GM12801 (cell line): Measurements from ENCODE around the gene SHOX.

Experiments used
- TF ChIP-seq, protein P1 (sequence below): IDR thresholded peaks from one replicate; pipeline ENCODE4 v1.5.1; 2011; ENCODE audit warnings: control low read depth; ENCODE audit not compliant: insufficient read length; ENCODE audit errors: extremely low read depth

Gene SHOX

DNA sequence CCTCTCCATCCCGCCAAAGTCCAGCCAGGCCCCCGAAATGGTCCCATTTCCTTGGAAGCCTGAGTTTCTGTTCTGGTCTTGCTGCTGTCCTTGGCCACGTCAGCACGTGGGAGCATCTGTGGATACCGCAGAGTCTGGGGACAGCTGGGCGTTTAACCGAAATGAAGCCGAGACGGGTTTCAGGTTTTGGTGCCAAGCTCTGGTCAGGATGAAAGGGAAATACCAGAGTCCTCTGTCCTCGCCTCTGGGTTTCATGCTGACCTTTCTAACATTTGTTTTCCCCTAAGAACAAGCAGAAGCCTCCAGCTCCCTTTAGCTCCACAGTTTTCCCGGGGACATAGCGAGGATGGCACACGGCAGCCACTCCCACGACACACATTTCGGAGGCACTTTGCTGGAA lies 19.7 kb downstream of the SHOX start:
- TF ChIP-seq, protein P1, sequence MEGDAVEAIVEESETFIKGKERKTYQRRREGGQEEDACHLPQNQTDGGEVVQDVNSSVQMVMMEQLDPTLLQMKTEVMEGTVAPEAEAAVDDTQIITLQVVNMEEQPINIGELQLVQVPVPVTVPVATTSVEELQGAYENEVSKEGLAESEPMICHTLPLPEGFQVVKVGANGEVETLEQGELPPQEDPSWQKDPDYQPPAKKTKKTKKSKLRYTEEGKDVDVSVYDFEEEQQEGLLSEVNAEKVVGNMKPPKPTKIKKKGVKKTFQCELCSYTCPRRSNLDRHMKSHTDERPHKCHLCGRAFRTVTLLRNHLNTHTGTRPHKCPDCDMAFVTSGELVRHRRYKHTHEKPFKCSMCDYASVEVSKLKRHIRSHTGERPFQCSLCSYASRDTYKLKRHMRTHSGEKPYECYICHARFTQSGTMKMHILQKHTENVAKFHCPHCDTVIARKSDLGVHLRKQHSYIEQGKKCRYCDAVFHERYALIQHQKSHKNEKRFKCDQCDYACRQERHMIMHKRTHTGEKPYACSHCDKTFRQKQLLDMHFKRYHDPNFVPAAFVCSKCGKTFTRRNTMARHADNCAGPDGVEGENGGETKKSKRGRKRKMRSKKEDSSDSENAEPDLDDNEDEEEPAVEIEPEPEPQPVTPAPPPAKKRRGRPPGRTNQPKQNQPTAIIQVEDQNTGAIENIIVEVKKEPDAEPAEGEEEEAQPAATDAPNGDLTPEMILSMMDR = no peak

DNA sequence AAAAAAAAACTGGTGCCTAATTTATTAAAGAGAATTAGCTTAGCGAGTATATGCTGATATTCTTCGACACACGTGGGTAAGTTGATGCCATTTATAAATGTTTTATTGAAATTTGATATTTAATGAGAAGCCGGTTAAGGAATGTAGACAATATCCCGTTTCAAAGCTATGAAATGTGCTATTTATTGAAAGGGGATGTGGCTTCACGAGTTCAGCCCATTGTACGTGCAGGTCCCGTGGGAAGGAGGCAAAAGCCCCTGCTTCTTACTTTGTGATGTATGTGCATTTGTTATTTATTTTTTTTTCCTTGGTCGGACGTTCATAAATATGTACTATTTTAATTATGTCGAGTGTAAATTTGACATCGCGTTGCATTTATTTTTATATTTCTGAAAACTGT lies 20.2 kb downstream of the SHOX start:
- TF ChIP-seq, protein P1 = no peak

DNA sequence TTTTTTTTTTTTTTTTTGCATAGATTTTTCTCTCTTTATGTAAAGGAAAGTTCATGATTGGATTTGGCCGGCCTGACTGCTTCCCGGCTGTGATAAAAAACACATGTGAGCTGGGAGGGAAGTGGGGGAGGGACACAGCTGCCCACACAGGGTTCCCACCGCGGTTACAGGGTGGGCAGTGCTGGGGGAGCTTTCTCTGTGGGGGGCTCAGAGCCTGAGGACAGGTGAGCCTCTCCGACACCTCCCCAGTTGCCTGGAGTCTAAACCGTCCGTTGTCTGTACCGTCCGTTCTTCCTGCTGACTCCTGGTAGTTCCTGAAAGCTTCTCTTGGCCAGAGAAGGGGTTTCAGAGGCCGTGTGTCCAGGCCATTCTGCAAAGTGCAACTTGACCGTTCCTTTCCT lies 21.8 kb downstream of the SHOX start:
- TF ChIP-seq, protein P1 = no peak

DNA sequence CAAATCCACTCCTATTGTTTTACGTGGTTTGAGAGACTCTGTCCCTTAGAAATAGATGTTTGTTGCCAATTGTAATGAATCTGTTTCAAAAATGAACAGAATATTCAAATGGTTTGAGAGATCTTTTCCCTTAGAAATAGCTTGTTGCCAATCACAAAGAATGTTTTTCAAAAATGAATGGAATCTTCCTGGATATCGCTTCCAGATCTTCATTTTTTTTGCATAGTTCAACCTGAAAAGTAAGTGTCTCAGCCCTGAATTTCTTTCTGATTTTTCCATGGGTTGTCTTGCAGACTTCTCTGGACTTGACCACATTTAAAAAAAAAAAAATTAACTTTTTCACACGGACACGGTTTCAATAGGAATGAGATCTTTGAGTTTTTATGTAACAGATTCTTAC lies 22.7 kb downstream of the SHOX start:
- TF ChIP-seq, protein P1 = no peak

DNA sequence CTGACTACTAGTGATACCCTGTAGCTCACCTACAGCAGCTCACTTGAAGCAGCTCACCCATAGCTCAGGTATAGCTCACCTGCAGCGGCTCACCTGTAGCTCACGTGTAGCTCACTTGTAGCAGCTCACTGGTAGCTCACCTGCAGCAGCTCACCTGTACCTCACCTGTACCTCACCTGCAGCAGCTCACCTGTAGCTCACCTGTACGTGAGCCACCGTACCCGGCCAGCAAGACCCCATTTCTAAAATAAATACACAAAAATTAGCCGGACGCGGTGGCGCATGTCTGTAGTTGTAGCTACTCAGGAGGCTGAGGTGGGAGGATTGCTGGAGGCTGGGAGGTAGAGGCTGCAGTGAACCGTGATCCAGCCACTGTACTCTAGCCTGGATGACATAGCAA lies 30.6 kb downstream of the SHOX start:
- TF ChIP-seq, protein P1 = no peak

DNA sequence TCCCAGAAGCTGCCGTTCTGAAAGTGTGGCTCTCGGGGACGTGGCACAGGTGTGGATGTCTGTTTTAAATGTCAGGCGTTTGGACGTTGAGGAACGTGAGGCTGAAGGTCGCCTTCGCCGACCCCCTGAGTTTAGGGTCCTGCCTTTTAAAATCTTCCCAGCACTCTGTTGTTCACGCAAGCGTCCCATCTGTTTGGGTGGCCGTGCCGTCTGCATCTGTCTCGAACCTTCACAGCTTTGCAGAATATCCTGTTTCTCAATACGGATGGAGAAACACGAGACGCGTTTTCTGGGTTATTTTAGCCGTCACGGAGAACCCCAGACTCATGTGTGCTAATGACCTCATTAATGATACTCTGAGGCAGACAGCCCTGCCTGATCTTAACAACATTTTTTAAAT lies 31.5 kb downstream of the SHOX start:
- TF ChIP-seq, protein P1 = no peak

DNA sequence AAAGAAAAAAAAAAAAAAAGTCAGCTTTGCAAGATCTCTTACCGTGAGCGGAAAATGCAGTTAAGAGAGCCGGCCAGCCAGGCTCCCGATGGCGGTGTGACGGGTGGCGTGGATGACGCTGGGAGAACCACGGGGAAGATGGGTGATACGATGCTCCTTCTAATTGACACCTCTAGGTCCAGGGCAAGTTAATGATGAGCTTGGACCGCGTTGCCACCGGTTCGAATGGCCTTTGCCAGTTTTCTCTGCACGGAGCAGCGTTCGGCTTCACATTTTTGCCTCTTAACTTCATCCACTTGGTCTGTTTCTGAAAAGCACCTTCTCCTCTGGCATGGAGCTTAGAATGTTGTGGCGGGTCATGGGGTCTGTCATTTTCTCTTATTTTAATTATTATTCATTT lies 33.2 kb downstream of the SHOX start:
- TF ChIP-seq, protein P1 = no peak
